ENCODE measurements around the gene NFILZ. TPM values are rescaled to one million over a fixed set of nuclear protein-coding genes. Genes with fewer than 3 reads are reported as not detected.

NFILZ gene
- polyA plus RNA-seq, 2 donors: not detected

DNA sequence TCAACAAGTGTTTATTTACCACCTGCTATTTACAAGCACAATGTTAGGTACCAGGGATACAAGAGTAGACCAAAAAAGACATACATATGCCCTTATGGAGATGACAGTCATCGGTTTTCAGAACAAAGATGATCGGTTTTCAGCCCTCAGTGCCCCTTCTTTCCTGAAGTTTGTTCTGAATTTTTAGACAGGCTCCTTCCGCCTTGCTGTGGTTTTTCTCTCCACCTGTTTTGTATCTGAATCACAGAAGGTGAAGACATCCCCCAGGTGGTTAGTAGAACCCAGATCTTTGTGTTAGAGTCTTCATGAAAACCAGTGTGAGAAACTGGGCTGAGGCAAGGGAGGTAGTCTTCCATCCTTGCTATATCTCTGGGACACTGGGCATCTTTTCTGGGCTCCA, 44.6 kb downstream of the NFILZ start:
- Histone ChIP-seq H3K27ac (ENCODE audit: low read depth in 2 of 2, low read length in 1 of 2) (no peak overlapping the region), H3K4me1 (ENCODE audit: control insufficient read depth in 2 of 2, insufficient read depth in 2 of 2, low read length in 1 of 2) (no peaks in the 10 kb centered on the region), H3K36me3 (ENCODE audit: control insufficient read depth in 2 of 2, insufficient read depth in 2 of 2, low read length in 1 of 2) (no peaks in the 10 kb centered on the region), H3K4me3 (ENCODE audit: low read depth in 1 of 2, low read length in 2 of 2) (no peak overlapping the region), H3K27me3 (ENCODE audit: control insufficient read depth in 1 of 2, insufficient read depth in 2 of 2, low read length in 2 of 2) (no peaks in the 10 kb centered on the region), H3K9me3 (ENCODE audit: control insufficient read depth in 2 of 2, insufficient read depth in 1 of 2, low read depth in 1 of 2, low read length in 1 of 2) (peaks cover 0 to 3% of the 10 kb centered on the region in 2 donors)
- WGBS, 2 donors: 60 to 79% methylated on average over 3 of the region's 3 CpGs

- Histone ChIP-seq H3K4me3 (ENCODE audit: low read depth in 1 of 2, low read length in 2 of 2) (no peak overlapping the region), H3K9me3 (ENCODE audit: control insufficient read depth in 2 of 2, insufficient read depth in 1 of 2, low read depth in 1 of 2, low read length in 1 of 2) (peaks cover 0 to 3% of the 10 kb centered on the region in 2 donors), H3K4me1 (ENCODE audit: control insufficient read depth in 2 of 2, insufficient read depth in 2 of 2, low read length in 1 of 2) (no peaks in the 10 kb centered on the region), H3K36me3 (ENCODE audit: control insufficient read depth in 2 of 2, insufficient read depth in 2 of 2, low read length in 1 of 2) (no peaks in the 10 kb centered on the region), H3K27me3 (ENCODE audit: control insufficient read depth in 1 of 2, insufficient read depth in 2 of 2, low read length in 2 of 2) (no peaks in the 10 kb centered on the region), H3K27ac (ENCODE audit: low read depth in 2 of 2, low read length in 1 of 2) (no peak overlapping the region)
Measured at GRCh38 chr19:8678244-8678807, 47.9 kb downstream of the NFILZ start.

Other genes starting within 250 kb of the NFILZ start
- gene RAB11B, start 240.3 kb upstream of the NFILZ start, polyA plus RNA-seq: 10 to 100 TPM; 60.8 to 75.3 TPM
- gene MARCHF2, start 217.3 kb upstream of the NFILZ start, polyA plus RNA-seq: 10 to 100 TPM; 22.0 to 29.0 TPM
- 100 to 1,000 TPM in 1 of 2 donors, 10 to 100 TPM in 1; 49.9 to 134 TPM for gene HNRNPM, start 185.7 kb upstream of the NFILZ start, polyA plus RNA-seq
- 1 to 10 TPM in 1 of 2 donors, under 1 TPM in 1; 0.28 to 1.4 TPM for gene PRAM1, start 128.0 kb upstream of the NFILZ start, polyA plus RNA-seq
- 10 to 100 TPM; 22.6 to 27.2 TPM for gene ZNF414, start 116.5 kb upstream of the NFILZ start, polyA plus RNA-seq
- gene MYO1F, start 53.2 kb upstream of the NFILZ start, polyA plus RNA-seq: 1 to 10 TPM; 2.5 to 7.9 TPM
- 10 to 100 TPM in 1 of 2 donors, 1 to 10 TPM in 1; 7.3 to 11.7 TPM for gene ADAMTS10, start 19.9 kb upstream of the NFILZ start, polyA plus RNA-seq
- gene ACTL9, start 68.2 kb downstream of the NFILZ start, polyA plus RNA-seq: not detected
- gene OR2Z1, start 91.0 kb downstream of the NFILZ start, polyA plus RNA-seq: not detected
- gene ZNF558, start 201.7 kb downstream of the NFILZ start, polyA plus RNA-seq: 10 to 100 TPM in 1 of 2 donors, 1 to 10 TPM in 1; 8.5 to 11.8 TPM
- not detected for gene MBD3L1, start 201.7 kb downstream of the NFILZ start, polyA plus RNA-seq